Activated naive CD8-positive, alpha-beta T cell (primary cell): ENCODE data around the gene STXBP6.
"Not testable (repeated sequence)": the region's sequence is repeated elsewhere in the genome, so short reads cannot be mapped to it uniquely, and the experiment has no call there.

ENCODE experiments used
- H3K27ac Mint-ChIP-seq: one replicate; pipeline ENCODE4 v1.8.0; 2021; ENCODE audit warnings: mixed read lengths
- H3K27me3 Mint-ChIP-seq: one replicate; pipeline ENCODE4 v1.8.0; 2021; ENCODE audit warnings: mixed read lengths
- H3K36me3 Mint-ChIP-seq: one replicate; pipeline ENCODE4 v1.8.0; 2021; ENCODE audit warnings: mixed read lengths
- H3K4me1 Mint-ChIP-seq: one replicate; pipeline ENCODE4 v1.8.0; 2021; ENCODE audit warnings: low read depth, mixed read lengths
- H3K4me3 Mint-ChIP-seq: one replicate; pipeline ENCODE4 v1.8.0; 2021; ENCODE audit warnings: mild to moderate bottlenecking, mixed read lengths
- H3K9me3 Mint-ChIP-seq: one replicate; pipeline ENCODE4 v1.8.0; 2021; ENCODE audit warnings: low read depth, mixed read lengths

The STXBP6 gene

GRCh38 chr14:24839617-24840203 is 210.2 kb downstream of the STXBP6 start:
- H3K9me3 Mint-ChIP-seq, result no peaks in the 10 kb centered on the region

GRCh38 chr14:24838945-24839616 is 210.9 kb downstream of the STXBP6 start:
- H3K27me3 Mint-ChIP-seq, result peaks cover 16% of the 10 kb centered on the region
- H3K4me3 Mint-ChIP-seq, result no peak overlapping the region
- H3K9me3 Mint-ChIP-seq, result no peaks in the 10 kb centered on the region
- no peaks in the 10 kb centered on the region for H3K4me1 Mint-ChIP-seq
- H3K27ac Mint-ChIP-seq, result no peak overlapping the region
- H3K36me3 Mint-ChIP-seq, result no peaks in the 10 kb centered on the region

More at GRCh38 chr14:24839617-24840203, 210.2 kb downstream of the STXBP6 start:
- Mint-ChIP-seq H3K36me3 (no peaks in the 10 kb centered on the region), H3K4me3 (no peak overlapping the region), H3K27me3 (peaks cover 12% of the 10 kb centered on the region), H3K4me1 (no peaks in the 10 kb centered on the region), H3K27ac (no peak overlapping the region)

GRCh38 chr14:24837280-24838046 is 212.5 kb downstream of the STXBP6 start:
- H3K27me3 Mint-ChIP-seq, result peaks cover 12% of the 10 kb centered on the region
- H3K9me3 Mint-ChIP-seq, result no peaks in the 10 kb centered on the region
- no peak overlapping the region for H3K4me3 Mint-ChIP-seq
- no peaks in the 10 kb centered on the region for H3K36me3 Mint-ChIP-seq
- H3K27ac Mint-ChIP-seq, result no peak overlapping the region
- no peaks in the 10 kb centered on the region for H3K4me1 Mint-ChIP-seq

GRCh38 chr14:24836324-24836723 is 213.6 kb downstream of the STXBP6 start:
- not testable (repeated sequence) for H3K27ac Mint-ChIP-seq, H3K36me3 Mint-ChIP-seq, H3K4me3 Mint-ChIP-seq, H3K4me1 Mint-ChIP-seq, H3K9me3 Mint-ChIP-seq
- H3K27me3 Mint-ChIP-seq, result peaks cover 14% of the 10 kb centered on the region

GRCh38 chr14:24834956-24835355 is 215.0 kb downstream of the STXBP6 start:
- Mint-ChIP-seq H3K36me3 (no peaks in the 10 kb centered on the region), H3K27ac (no peak overlapping the region), H3K4me3 (no peak overlapping the region), H3K9me3 (no peaks in the 10 kb centered on the region), H3K27me3 (peaks cover 14% of the 10 kb centered on the region), H3K4me1 (no peaks in the 10 kb centered on the region)

- no peaks in the 10 kb centered on the region for H3K36me3 Mint-ChIP-seq
- H3K4me3 Mint-ChIP-seq, result no peak overlapping the region
- H3K27me3 Mint-ChIP-seq, result peaks cover 16% of the 10 kb centered on the region
- H3K27ac Mint-ChIP-seq, result no peak overlapping the region
- no peaks in the 10 kb centered on the region for H3K9me3 Mint-ChIP-seq
- no peaks in the 10 kb centered on the region for H3K4me1 Mint-ChIP-seq
These were observed 216.6 kb downstream of the STXBP6 start for GRCh38 chr14:24833385-24833784.

GRCh38 chr14:24831677-24832076 is 218.3 kb downstream of the STXBP6 start:
- no peak overlapping the region for H3K27ac Mint-ChIP-seq
- H3K9me3 Mint-ChIP-seq, result no peaks in the 10 kb centered on the region
- no peak overlapping the region for H3K4me3 Mint-ChIP-seq
- H3K27me3 Mint-ChIP-seq, result peaks cover 12% of the 10 kb centered on the region
- H3K4me1 Mint-ChIP-seq, result no peaks in the 10 kb centered on the region
- H3K36me3 Mint-ChIP-seq, result no peaks in the 10 kb centered on the region

- Mint-ChIP-seq H3K36me3 (no peaks in the 10 kb centered on the region), H3K27ac (no peak overlapping the region), H3K4me1 (no peaks in the 10 kb centered on the region), H3K9me3 (no peaks in the 10 kb centered on the region), H3K27me3 (peaks cover 10% of the 10 kb centered on the region), H3K4me3 (no peak overlapping the region)
These were observed 220.1 kb downstream of the STXBP6 start for GRCh38 chr14:24829862-24830261.

GRCh38 chr14:24828486-24828885 is 221.5 kb downstream of the STXBP6 start:
- Mint-ChIP-seq H3K9me3 (no peaks in the 10 kb centered on the region), H3K36me3 (no peaks in the 10 kb centered on the region), H3K4me1 (no peaks in the 10 kb centered on the region), H3K4me3 (no peak overlapping the region), H3K27ac (no peak overlapping the region), H3K27me3 (peaks cover 6% of the 10 kb centered on the region)

GRCh38 chr14:24826390-24826789 is 223.6 kb downstream of the STXBP6 start:
- no peaks in the 10 kb centered on the region for H3K36me3 Mint-ChIP-seq
- H3K4me1 Mint-ChIP-seq, result no peaks in the 10 kb centered on the region
- H3K9me3 Mint-ChIP-seq, result no peaks in the 10 kb centered on the region
- H3K4me3 Mint-ChIP-seq, result no peak overlapping the region
- no peak overlapping the region for H3K27ac Mint-ChIP-seq
- peaks cover 12% of the 10 kb centered on the region for H3K27me3 Mint-ChIP-seq

GRCh38 chr14:24820616-24821015 is 229.3 kb downstream of the STXBP6 start:
- Mint-ChIP-seq H3K27me3 (peaks cover 16% of the 10 kb centered on the region), H3K36me3 (no peaks in the 10 kb centered on the region), H3K27ac (no peak overlapping the region), H3K9me3 (no peaks in the 10 kb centered on the region), H3K4me3 (no peak overlapping the region), H3K4me1 (no peaks in the 10 kb centered on the region)

- Mint-ChIP-seq H3K27ac (no peak overlapping the region), H3K9me3 (no peaks in the 10 kb centered on the region), H3K27me3 (peaks cover 18% of the 10 kb centered on the region), H3K36me3 (no peaks in the 10 kb centered on the region), H3K4me3 (no peak overlapping the region), H3K4me1 (no peaks in the 10 kb centered on the region)
These were observed 231.1 kb downstream of the STXBP6 start for GRCh38 chr14:24818823-24819341.

GRCh38 chr14:24818058-24818822 is 231.7 kb downstream of the STXBP6 start:
- Mint-ChIP-seq H3K27me3 (peaks cover 18% of the 10 kb centered on the region), H3K9me3 (no peaks in the 10 kb centered on the region), H3K36me3 (no peaks in the 10 kb centered on the region), H3K4me1 (no peaks in the 10 kb centered on the region), H3K4me3 (no peak overlapping the region), H3K27ac (no peak overlapping the region)

GRCh38 chr14:24817212-24818057 is 232.5 kb downstream of the STXBP6 start:
- H3K4me3 Mint-ChIP-seq, result no peak overlapping the region
- H3K9me3 Mint-ChIP-seq, result no peaks in the 10 kb centered on the region
- no peak overlapping the region for H3K27ac Mint-ChIP-seq
- H3K36me3 Mint-ChIP-seq, result no peaks in the 10 kb centered on the region
- H3K27me3 Mint-ChIP-seq, result peaks cover 18% of the 10 kb centered on the region
- no peaks in the 10 kb centered on the region for H3K4me1 Mint-ChIP-seq
